ENCODE data around the gene ABLIM2.

Gene ABLIM2

GRCh38 chr4:8045909-8046308 lies 112.7 kb downstream of the ABLIM2 start (continued):
- no peak for TF ChIP-seq POU6F1 (CRISPR knock-in tag; IDR thresholded peaks at IDR 0.05; ENCODE audit: borderline replicate concordance, low read depth)
- no peak for TF ChIP-seq ZFP30 (CRISPR knock-in tag; IDR thresholded peaks at IDR 0.05)
- TF ChIP-seq ZNF8 (CRISPR knock-in tag; IDR thresholded peaks at IDR 0.05) = no peak
- no peak for TF ChIP-seq BACH2 (CRISPR knock-in tag; IDR thresholded peaks at IDR 0.05; ENCODE audit: borderline replicate concordance)
- no peak for TF ChIP-seq ZNF70 (CRISPR knock-in tag; IDR thresholded peaks at IDR 0.05)
- TF ChIP-seq CREB5 (CRISPR knock-in tag; IDR thresholded peaks at IDR 0.05; ENCODE audit: low read depth) = no peak
- no peak for TF ChIP-seq ISL1 (CRISPR knock-in tag; IDR thresholded peaks at IDR 0.05)
- no peak for TF ChIP-seq PPARA (CRISPR knock-in tag; IDR thresholded peaks at IDR 0.05; ENCODE audit: borderline replicate concordance)

GRCh38 chr4:8044699-8045098 lies 113.9 kb downstream of the ABLIM2 start:
- ATAC-seq = no peak
- TF ChIP-seq BACH2 (CRISPR knock-in tag; IDR thresholded peaks at IDR 0.05; ENCODE audit: borderline replicate concordance) (no peak), GLIS3 (CRISPR knock-in tag; IDR thresholded peaks at IDR 0.05) (no peak), PPARA (CRISPR knock-in tag; IDR thresholded peaks at IDR 0.05; ENCODE audit: borderline replicate concordance) (no peak), ARNTL (CRISPR knock-in tag; IDR thresholded peaks at IDR 0.05; ENCODE audit: borderline replicate concordance, low read depth) (no peak), ZFP30 (CRISPR knock-in tag; IDR thresholded peaks at IDR 0.05) (no peak), CSDC2 (CRISPR knock-in tag; IDR thresholded peaks at IDR 0.05) (no peak), ZNF565 (CRISPR knock-in tag; conservative IDR thresholded peaks at IDR 0.05; ENCODE audit: low read depth) (no peak), OSR1 (CRISPR knock-in tag; IDR thresholded peaks at IDR 0.05) (no peak), TSHZ2 (CRISPR knock-in tag; IDR thresholded peaks at IDR 0.05) (no peak), TCF4 (CRISPR knock-in tag; IDR thresholded peaks at IDR 0.05; ENCODE audit: borderline replicate concordance) (no peak), ESRRG (CRISPR knock-in tag; IDR thresholded peaks at IDR 0.05) (no peak), CREB5 (CRISPR knock-in tag; IDR thresholded peaks at IDR 0.05; ENCODE audit: low read depth) (no peak), ISL1 (CRISPR knock-in tag; IDR thresholded peaks at IDR 0.05) (no peak), ZNF8 (CRISPR knock-in tag; IDR thresholded peaks at IDR 0.05) (no peak)

- no peak for TF ChIP-seq ISL1 (CRISPR knock-in tag; IDR thresholded peaks at IDR 0.05)
- no peak for TF ChIP-seq RARB (CRISPR knock-in tag; IDR thresholded peaks at IDR 0.05)
- TF ChIP-seq ESRRG (CRISPR knock-in tag; IDR thresholded peaks at IDR 0.05) = no peak
- no peak for TF ChIP-seq ZNF70 (CRISPR knock-in tag; IDR thresholded peaks at IDR 0.05)
- TF ChIP-seq TSHZ2 (CRISPR knock-in tag; IDR thresholded peaks at IDR 0.05) = no peak
- no peak for TF ChIP-seq OSR1 (CRISPR knock-in tag; IDR thresholded peaks at IDR 0.05)
- no peak for ATAC-seq
Measured at GRCh38 chr4:8044244-8044643, 114.4 kb downstream of the ABLIM2 start.

GRCh38 chr4:8043596-8043995 lies 115.0 kb downstream of the ABLIM2 start:
- no peak for ATAC-seq
- TF ChIP-seq ARNTL (CRISPR knock-in tag; IDR thresholded peaks at IDR 0.05; ENCODE audit: borderline replicate concordance, low read depth) = no peak
- TF ChIP-seq GLIS3 (CRISPR knock-in tag; IDR thresholded peaks at IDR 0.05) = no peak
- TF ChIP-seq ZFP3 (CRISPR knock-in tag; IDR thresholded peaks at IDR 0.05) = no peak
- no peak for TF ChIP-seq RARB (CRISPR knock-in tag; IDR thresholded peaks at IDR 0.05)
- no peak for TF ChIP-seq ZNF70 (CRISPR knock-in tag; IDR thresholded peaks at IDR 0.05)
- no peak for TF ChIP-seq ZFP30 (CRISPR knock-in tag; IDR thresholded peaks at IDR 0.05)
- no peak for TF ChIP-seq ISL1 (CRISPR knock-in tag; IDR thresholded peaks at IDR 0.05)
- no peak for TF ChIP-seq TOX (CRISPR knock-in tag; IDR thresholded peaks at IDR 0.05; ENCODE audit: borderline replicate concordance)
- TF ChIP-seq PATZ1 (CRISPR knock-in tag; IDR thresholded peaks at IDR 0.05; ENCODE audit: borderline replicate concordance) = no peak
- no peak for TF ChIP-seq POU6F1 (CRISPR knock-in tag; IDR thresholded peaks at IDR 0.05; ENCODE audit: borderline replicate concordance, low read depth)

Measured in SK-N-SH treated with all-trans-retinoic acid at 6 μM for 48 hours (cell line).